ENCODE data around the gene GIPC3.
A peak's percentile ranks its signal among the peaks of the same experiment; 100 is the strongest.

Gene GIPC3

GRCh38 chr19:3606690-3607289 lies 21.5 kb downstream of the GIPC3 start, which contains the start of gene TBXA2R:
Gene TBXA2R (minus strand): TSS chr19:3606875. CDS start chr19:3600634, 6,241 bp downstream.
- DNase-seq = peak in 1 of 2 experiments; percentile 44

GRCh38 chr19:3607303-3608078 lies 22.2 kb downstream of the GIPC3 start:
- no peak for DNase-seq

GRCh38 chr19:3608079-3608641 lies 22.9 kb downstream of the GIPC3 start:
- no peak for DNase-seq

GRCh38 chr19:3608750-3609322 lies 23.6 kb downstream of the GIPC3 start:
- no peak for DNase-seq

GRCh38 chr19:3609779-3610719 lies 24.8 kb downstream of the GIPC3 start:
- no peak for DNase-seq

GRCh38 chr19:3610745-3611717 lies 25.8 kb downstream of the GIPC3 start:
- DNase-seq = no peak

- no peak for DNase-seq
Measured at GRCh38 chr19:3611841-3612240, 26.6 kb downstream of the GIPC3 start.

- no peak for DNase-seq
Measured at GRCh38 chr19:3612330-3612729, 27.1 kb downstream of the GIPC3 start.

GRCh38 chr19:3612901-3613741 lies 27.8 kb downstream of the GIPC3 start:
- DNase-seq = no peak

- no peak for DNase-seq
Measured at GRCh38 chr19:3613818-3614661, 28.8 kb downstream of the GIPC3 start.

GRCh38 chr19:3614858-3615505 lies 29.7 kb downstream of the GIPC3 start:
- no peak for DNase-seq

GRCh38 chr19:3615524-3616135 lies 30.4 kb downstream of the GIPC3 start:
- no peak for DNase-seq

GRCh38 chr19:3617463-3617862 lies 32.2 kb downstream of the GIPC3 start:
- no peak for DNase-seq

- peak in 1 of 2 experiments; percentile 11 for DNase-seq
Measured at GRCh38 chr19:3618144-3618810, 33.0 kb downstream of the GIPC3 start.

GRCh38 chr19:3618811-3619630 lies 33.7 kb downstream of the GIPC3 start:
- DNase-seq = no peak

- no peak for DNase-seq
Measured at GRCh38 chr19:3619631-3620012, 34.3 kb downstream of the GIPC3 start.

Data from NCI-H526 (cell line).